ENCODE measurements around the gene OTOP3. TPM values are rescaled to one million over a fixed set of nuclear protein-coding genes. Genes with fewer than 3 reads are reported as not detected.

The OTOP3 gene
- total RNA-seq, 6 donors from 2014 or later, result not detected

GRCh38 chr17:74951680-74952421 lies 16.2 kb downstream of the OTOP3 start:
- no peak for DNase-seq
- TF ChIP-seq EP300 (IDR thresholded peaks at IDR 0.05) (no peak), POLR2AphosphoS5 (IDR thresholded peaks at IDR 0.05) (no peak), POLR2A (IDR thresholded peaks at IDR 0.05) (no peak), CTCF (IDR thresholded peaks at IDR 0.05) (no peak)
- H3K4me3 ChIP-seq, result no peak overlapping the region
- no peaks in the 10 kb centered on the region for H3K4me1 ChIP-seq
- WGBS, 2 donors, result 86 to 88% methylated on average over 19 to 22 of the region's 32 CpGs
- ATAC-seq (ENCODE audit: low FRiP score in 2 of 2), result no peak
- H3K27ac ChIP-seq, result no peak overlapping the region
- no peaks in the 10 kb centered on the region for H3K27me3 ChIP-seq
- H3K9me3 ChIP-seq, result peaks cover 0 to 7% (median 0%) of the 10 kb centered on the region in 4 donors
- peaks cover 0 to 36% (median 1%) of the 10 kb centered on the region in 4 donors for H3K36me3 ChIP-seq

GRCh38 chr17:74952431-74953133 lies 16.9 kb downstream of the OTOP3 start:
- Histone ChIP-seq H3K4me1 (no peaks in the 10 kb centered on the region), H3K27ac (no peak overlapping the region), H3K36me3 (peaks cover 0 to 36% (median 1%) of the 10 kb centered on the region in 4 donors), H3K27me3 (no peaks in the 10 kb centered on the region), H3K4me3 (no peak overlapping the region), H3K9me3 (peaks cover 0 to 8% (median 0%) of the 10 kb centered on the region in 4 donors)
- ATAC-seq (ENCODE audit: low FRiP score in 2 of 2), result no peak
- 86 to 87% methylated on average over 21 to 24 of the region's 24 CpGs for WGBS, 2 donors
- TF ChIP-seq POLR2AphosphoS5 (IDR thresholded peaks at IDR 0.05) (no peak), EP300 (IDR thresholded peaks at IDR 0.05) (no peak), CTCF (IDR thresholded peaks at IDR 0.05) (no peak), POLR2A (IDR thresholded peaks at IDR 0.05) (no peak)
- DNase-seq, result no peak

GRCh38 chr17:74953134-74953687 lies 17.5 kb downstream of the OTOP3 start:
- Histone ChIP-seq H3K9me3 (peaks cover 0 to 8% (median 0%) of the 10 kb centered on the region in 4 donors), H3K4me3 (no peak overlapping the region), H3K27me3 (no peaks in the 10 kb centered on the region), H3K36me3 (peaks cover 0 to 38% (median 1%) of the 10 kb centered on the region in 4 donors), H3K27ac (no peak overlapping the region), H3K4me1 (no peaks in the 10 kb centered on the region)
- no peak for TF ChIP-seq POLR2A (IDR thresholded peaks at IDR 0.05)
- TF ChIP-seq EP300 (IDR thresholded peaks at IDR 0.05), result no peak
- TF ChIP-seq POLR2AphosphoS5 (IDR thresholded peaks at IDR 0.05), result no peak
- no peak for TF ChIP-seq CTCF (IDR thresholded peaks at IDR 0.05)
- DNase-seq (no peak), ATAC-seq (ENCODE audit: low FRiP score in 2 of 2) (no peak)
- 79 to 83% methylated on average over 6 to 11 of the region's 11 CpGs for WGBS, 2 donors

- no peak overlapping the region for H3K27ac ChIP-seq
- H3K4me3 ChIP-seq, result no peak overlapping the region
- ATAC-seq (ENCODE audit: low FRiP score in 2 of 2) (no peak), DNase-seq (no peak)
- no peaks in the 10 kb centered on the region for H3K4me1 ChIP-seq
- H3K9me3 ChIP-seq, result peaks cover 0 to 8% (median 0%) of the 10 kb centered on the region in 4 donors
- H3K36me3 ChIP-seq, result peaks cover 0 to 41% (median 1%) of the 10 kb centered on the region in 4 donors
- TF ChIP-seq CTCF (IDR thresholded peaks at IDR 0.05) (no peak), EP300 (IDR thresholded peaks at IDR 0.05) (no peak), POLR2A (IDR thresholded peaks at IDR 0.05) (no peak), POLR2AphosphoS5 (IDR thresholded peaks at IDR 0.05) (no peak)
- H3K27me3 ChIP-seq, result no peaks in the 10 kb centered on the region
- 83 to 92% methylated on average over 5 to 15 of the region's 15 CpGs for WGBS, 2 donors
These were observed 18.4 kb downstream of the OTOP3 start for GRCh38 chr17:74954115-74954514.
